HG02981 (cell line): ENCODE measurements around the gene SLC22A7.

Experiments
- ATAC-seq: cut with Tn5 transposase; IDR thresholded peaks from one replicate; pipeline ENCODE4 v1.9.1; 2021; ENCODE audit warnings: mild to moderate bottlenecking, moderate library complexity; ENCODE audit not compliant: unreplicated experiment

Gene SLC22A7

DNA sequence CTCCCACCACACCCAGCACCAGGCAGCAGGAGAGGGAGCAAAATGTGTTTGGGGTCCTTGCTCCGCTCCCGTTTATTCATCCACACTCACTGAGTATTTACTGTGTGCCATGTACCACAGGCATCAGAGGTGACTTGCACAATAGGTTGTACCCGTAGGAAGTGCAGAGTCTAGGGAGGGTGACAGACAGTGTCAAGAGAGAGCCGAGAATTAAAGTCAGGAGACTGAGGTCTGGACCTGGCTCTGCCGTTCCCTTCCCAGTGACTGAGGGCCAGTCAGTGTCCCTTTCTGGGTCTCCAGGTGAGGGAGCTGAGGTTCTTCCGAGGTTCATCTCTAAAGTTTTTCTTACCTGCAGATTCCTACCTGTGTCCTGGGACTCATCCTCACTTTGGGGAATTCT lies 32.5 kb upstream of the SLC22A7 start:
- ATAC-seq: no peak

- ATAC-seq: no peak
These were observed 30.3 kb upstream of the SLC22A7 start for GRCh38 chr6:43267619-43268354.

DNA sequence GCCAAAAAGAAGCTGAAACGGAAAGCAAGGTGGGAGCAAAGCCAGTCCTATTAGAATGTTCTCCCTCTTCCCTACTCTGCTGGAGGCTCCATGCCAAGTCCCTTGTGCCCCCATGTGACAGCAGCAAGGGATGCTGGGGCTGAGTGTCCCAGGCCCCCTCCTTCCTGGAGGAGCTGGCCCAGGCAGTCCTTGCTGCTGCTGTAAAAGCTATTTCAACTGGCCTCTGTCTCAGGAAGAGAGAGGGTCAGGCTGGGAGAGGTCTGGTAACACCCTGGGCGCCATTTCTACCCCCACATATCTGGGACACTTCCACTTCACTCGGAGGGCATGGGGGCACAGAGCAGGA lies 29.7 kb upstream of the SLC22A7 start:
- ATAC-seq: no peak

DNA sequence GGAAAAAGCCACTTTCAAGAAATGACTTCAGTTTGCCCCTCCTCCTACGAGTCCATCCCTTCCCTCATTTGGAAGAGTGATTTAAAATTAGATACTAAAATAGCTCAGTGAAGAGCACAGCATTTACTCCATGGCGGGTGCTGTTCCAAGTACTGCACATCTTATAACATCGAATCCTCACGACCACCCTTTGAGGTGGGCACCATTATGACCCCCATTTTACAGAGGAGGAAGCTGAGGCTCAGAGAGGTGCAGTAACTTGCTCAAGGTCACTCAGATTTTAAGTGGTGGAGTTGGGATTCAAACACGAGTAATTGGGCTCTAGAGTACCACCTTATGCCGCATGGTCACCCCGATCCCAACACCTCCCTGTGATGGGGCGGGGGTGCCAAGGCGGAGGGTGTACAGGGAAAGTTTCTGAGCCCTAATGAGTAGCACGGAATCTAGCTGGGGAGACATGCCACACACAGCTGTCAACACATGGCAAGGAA lies 29.2 kb upstream of the SLC22A7 start:
- ATAC-seq: no peak

GRCh38 chr6:43269273-43270007 lies 28.6 kb upstream of the SLC22A7 start:
- no peak for ATAC-seq

GRCh38 chr6:43271103-43271815 lies 26.8 kb upstream of the SLC22A7 start:
- no peak for ATAC-seq

GRCh38 chr6:43271944-43272343 lies 26.1 kb upstream of the SLC22A7 start:
- ATAC-seq: no peak

DNA sequence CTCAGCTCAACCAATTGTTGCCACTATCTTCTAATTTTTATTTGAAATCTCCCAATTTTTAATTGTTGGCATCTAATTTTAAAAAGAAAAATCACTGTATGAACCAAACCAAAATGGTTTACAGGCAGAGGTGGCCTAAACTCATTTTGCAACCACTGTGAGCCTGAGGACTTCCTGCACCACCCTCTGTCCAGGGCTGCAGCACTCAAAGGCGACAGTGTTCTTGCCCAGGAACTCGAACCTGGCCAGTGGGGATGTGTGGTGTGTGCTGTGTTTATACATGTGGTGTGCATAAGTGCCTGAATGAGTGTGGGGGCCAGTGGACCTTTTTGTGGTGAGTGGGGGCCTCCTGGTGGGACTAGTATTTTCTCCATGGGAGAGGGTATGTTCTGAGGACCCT lies 24.4 kb upstream of the SLC22A7 start:
- ATAC-seq: no peak

GRCh38 chr6:43274127-43274915 lies 23.7 kb upstream of the SLC22A7 start:
- no peak for ATAC-seq

GRCh38 chr6:43274916-43275597 lies 23.0 kb upstream of the SLC22A7 start:
- ATAC-seq: no peak

GRCh38 chr6:43275801-43276576 lies 22.1 kb upstream of the SLC22A7 start:
- no peak for ATAC-seq

DNA sequence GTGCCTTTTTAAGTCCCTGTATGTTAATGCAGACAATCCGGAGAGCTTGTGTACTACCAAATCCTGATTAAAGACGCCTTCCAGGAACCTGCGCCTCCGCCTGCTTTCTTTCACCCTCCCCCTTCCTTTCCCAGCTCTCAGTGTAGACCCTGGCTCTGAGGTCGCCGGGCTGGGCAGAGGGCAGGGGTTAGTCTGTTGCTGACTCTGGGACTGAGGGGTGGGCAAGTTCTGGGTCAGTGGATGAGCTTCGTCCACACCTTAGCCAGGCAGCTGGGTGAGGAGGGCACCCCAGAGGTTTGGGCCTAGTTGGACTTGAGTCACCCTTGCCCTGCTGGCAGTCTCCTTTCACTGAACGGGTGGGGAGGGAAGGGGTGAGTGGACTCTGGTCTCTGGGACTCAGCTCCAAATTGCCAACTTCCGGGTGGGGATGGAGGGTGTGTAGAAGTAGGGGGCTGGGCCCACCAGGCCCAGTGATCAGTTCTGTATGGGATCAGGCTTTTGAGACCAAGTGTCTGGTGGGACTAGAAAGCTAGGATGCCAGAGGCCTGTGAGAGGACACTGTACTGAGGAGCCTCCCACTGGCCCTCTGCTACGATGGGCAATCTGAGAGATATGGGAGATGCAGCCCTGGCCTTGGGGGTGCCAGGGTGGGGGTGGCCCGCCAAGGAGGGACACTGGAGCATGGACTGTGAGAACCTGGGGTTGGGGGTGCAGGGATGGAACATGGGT lies 21.3 kb upstream of the SLC22A7 start:
- ATAC-seq: no peak

DNA sequence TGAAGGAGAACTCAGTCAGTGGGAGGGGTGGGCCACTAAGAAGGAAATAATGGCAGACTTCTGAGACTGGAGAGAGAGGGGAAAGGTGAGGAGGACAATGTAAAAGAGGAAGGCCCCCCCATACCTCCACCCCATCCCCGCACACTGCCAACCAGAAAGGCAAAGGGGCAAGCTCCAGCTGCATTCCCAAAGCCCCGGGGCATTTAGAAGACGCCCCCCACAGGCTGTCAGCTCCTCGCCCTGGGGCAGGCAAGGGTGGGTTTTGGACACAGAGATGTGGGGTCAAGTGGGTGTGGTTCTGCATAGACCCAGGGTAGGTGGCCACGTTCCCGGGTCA lies 20.8 kb upstream of the SLC22A7 start:
- ATAC-seq: no peak

DNA sequence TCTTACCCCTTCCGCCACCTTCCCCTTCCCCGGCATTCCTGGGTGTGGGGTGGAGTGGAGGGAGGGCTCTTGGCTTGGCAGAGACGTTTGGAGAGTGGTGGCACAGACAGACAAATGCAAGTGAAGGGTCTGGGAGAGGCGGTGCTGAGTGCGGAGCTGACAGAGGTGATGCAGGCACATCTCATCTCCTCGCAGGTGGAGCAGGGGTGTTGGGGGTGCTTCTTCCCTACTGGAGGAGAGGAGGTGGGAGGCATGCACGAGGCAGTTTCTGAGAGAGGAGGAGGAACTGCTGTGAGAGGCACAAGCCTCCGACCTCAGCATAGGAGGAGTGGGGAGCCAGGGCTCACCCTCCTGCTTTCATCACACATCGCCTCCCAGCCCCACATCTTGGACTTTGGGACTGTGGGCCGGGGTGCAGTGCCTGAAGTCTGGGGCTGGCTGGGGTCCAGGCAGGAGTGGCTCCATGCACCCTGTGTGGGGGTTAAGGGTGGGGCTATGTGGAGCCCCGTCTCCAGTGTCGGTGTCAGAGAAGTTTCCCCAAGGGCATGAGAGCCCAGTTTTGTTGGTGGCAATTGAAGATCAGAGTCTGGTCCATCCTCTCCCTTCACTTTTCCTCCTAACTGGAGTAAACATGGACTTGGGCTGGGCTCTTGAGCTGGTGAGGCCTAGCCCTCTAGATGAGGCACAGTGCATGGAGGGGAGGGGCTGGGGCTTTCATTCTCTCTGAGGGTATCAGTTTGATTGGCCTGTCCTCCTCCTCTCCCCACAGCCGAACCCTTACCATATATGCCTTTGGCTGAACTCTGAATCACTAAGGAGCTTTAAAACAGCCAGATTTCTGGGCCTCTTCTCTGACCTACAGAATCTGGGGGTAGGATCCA lies 20.2 kb upstream of the SLC22A7 start:
- ATAC-seq: no peak

- ATAC-seq: no peak
These were observed 19.5 kb upstream of the SLC22A7 start for GRCh38 chr6:43278524-43279078.

- no peak for ATAC-seq
These were observed 17.8 kb upstream of the SLC22A7 start for GRCh38 chr6:43280234-43280633.

DNA sequence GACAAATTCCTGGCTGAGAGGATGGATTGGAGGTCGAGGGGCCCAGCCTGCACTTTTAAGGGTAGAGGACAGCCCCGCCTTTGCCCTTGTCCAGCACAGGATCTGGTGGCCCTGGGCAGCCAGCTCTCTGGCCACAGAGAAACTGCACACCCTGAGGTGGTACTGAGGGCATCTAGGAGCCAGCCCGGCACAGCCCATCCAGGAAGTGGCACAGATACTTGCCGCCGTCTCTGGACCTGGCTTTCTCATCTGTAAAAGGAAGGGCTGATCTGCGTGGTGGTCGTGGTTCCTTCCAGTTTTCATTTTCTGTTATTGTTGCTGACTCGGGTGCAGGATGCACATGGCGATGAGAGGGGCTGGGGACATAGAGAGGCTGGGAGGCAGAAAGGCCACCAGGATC lies 16.0 kb upstream of the SLC22A7 start:
- no peak for ATAC-seq
